Stimulated activated CD8-positive, alpha-beta memory T cell treated with anti-CD3 and anti-CD28 coated beads, Interleukin-2, amount 100 ng/mL, for 48 hours (primary cell): ENCODE results near the gene STK10.
A peak's percentile ranks its signal among the peaks of the same experiment; 100 is the strongest.

ENCODE experiments used
- DNase-seq, 2 donors: peaks; one replicate each; pipeline ENCODE4 v3.0.0-alpha.2; 2020; ENCODE audit warnings: low read depth in 2 of 2

Gene STK10

GRCh38 chr5:172188893-172189692 is 1.1 kb upstream of the STK10 start:
- no peak for DNase-seq

- DNase-seq = peak in 1 of 2 donors; percentile 61
Measured at GRCh38 chr5:172187118-172188032, 649 bp downstream of the STK10 start.

GRCh38 chr5:172186114-172186695 is 1.8 kb downstream of the STK10 start:
- no peak for DNase-seq

GRCh38 chr5:172185096-172185461 is 2.9 kb downstream of the STK10 start:
- DNase-seq = no peak

- DNase-seq = no peak
Measured at GRCh38 chr5:172183881-172184280, 4.1 kb downstream of the STK10 start.

- DNase-seq = no peak
Measured at GRCh38 chr5:172182291-172182690, 5.7 kb downstream of the STK10 start.

- no peak for DNase-seq
Measured at GRCh38 chr5:172180936-172181335, 7.1 kb downstream of the STK10 start.

GRCh38 chr5:172178991-172179989 is 8.7 kb downstream of the STK10 start:
- peak in 1 of 2 donors; percentile 51 for DNase-seq

- DNase-seq = no peak
Measured at GRCh38 chr5:172178301-172178987, 9.6 kb downstream of the STK10 start.

- DNase-seq = no peak
Measured at GRCh38 chr5:172177176-172177575, 10.8 kb downstream of the STK10 start.

GRCh38 chr5:172175263-172175719 is 12.7 kb downstream of the STK10 start:
- DNase-seq = peak; percentile 83 to 88

- DNase-seq = peak in 1 of 2 donors; percentile 83
Measured at GRCh38 chr5:172173564-172174153, 14.4 kb downstream of the STK10 start.

- no peak for DNase-seq
Measured at GRCh38 chr5:172172912-172173563, 15.0 kb downstream of the STK10 start.

- DNase-seq = no peak
Measured at GRCh38 chr5:172171118-172171517, 16.9 kb downstream of the STK10 start.

- no peak for DNase-seq
Measured at GRCh38 chr5:172170251-172170701, 17.7 kb downstream of the STK10 start.

GRCh38 chr5:172169216-172169615 is 18.8 kb downstream of the STK10 start:
- no peak for DNase-seq

- DNase-seq = no peak
Measured at GRCh38 chr5:172168311-172168710, 19.7 kb downstream of the STK10 start.

- DNase-seq = no peak
Measured at GRCh38 chr5:172167895-172168294, 20.1 kb downstream of the STK10 start.
